MM.1S (cell line): ENCODE measurements around the gene UFSP2.

Experiments used
- CTCF ChIP-seq: fragments of 300-600 bp; sonication (generic); IDR thresholded peaks from 2 replicates; pipeline ENCODE4 v1.5.1; 2016; ENCODE audit warnings: antibody characterized with exemption, low read length, mixed read lengths
- EZH2 ChIP-seq: fragments of 300-600 bp; sonication (generic); optimal IDR thresholded peaks from 2 replicates; pipeline ENCODE3; 2017; ENCODE audit warnings: low read depth, mild to moderate bottlenecking, antibody characterized with exemption, low read length, mixed read lengths
- EZH2phosphoT487 ChIP-seq: fragments of 300-600 bp; sonication (generic); IDR thresholded peaks from 2 replicates; pipeline ENCODE4 v1.6.1; 2018; ENCODE audit warnings: antibody characterized with exemption, low read length

DNA sequence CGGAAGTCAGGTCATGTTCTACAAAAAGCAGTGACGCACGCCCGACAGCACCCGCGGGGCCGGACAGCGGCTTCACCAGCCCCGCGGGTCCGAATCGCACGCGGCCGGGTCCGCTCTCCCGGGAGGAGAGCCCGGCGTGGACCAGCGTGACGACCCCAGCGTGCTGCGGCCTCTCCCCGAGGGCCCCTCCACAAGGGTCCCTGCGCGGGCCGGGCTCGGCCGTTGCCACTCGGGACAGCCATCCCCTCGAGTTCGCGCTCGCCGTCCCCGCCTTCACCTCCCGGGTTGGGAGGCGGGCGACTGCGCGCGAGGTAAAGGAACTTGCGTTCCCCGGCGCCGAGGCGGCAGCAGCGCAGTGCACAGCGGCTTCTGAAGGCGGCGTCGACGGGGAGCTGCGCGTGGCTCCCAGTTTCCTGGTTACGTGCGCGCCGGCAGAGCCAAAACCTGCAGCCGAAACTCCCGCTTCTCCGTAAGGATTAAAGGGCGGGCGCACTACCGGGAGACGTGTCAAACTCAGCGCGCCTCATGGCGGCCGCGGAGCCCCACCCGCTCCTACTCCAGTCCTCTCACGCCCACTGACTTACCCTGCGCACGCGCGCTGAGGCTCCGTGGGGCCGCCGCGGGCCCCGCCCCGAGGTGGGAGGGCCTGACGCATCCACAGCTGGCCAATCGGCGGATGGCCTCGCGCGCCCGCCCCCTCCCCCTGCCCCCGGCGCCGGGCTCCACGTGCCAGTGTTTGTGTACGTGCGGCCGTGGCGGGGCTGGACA, 29.6 kb downstream of the UFSP2 start:
- TF ChIP-seq CTCF (no peak), EZH2 (no peak), EZH2phosphoT487 (no peak)
